Hepatocyte (in vitro differentiated cells): ENCODE results near the gene CRISPLD2. TPM values are rescaled to one million over a fixed set of nuclear protein-coding genes. Genes with fewer than 3 reads are reported as not detected.

ENCODE experiments used
- DNase-seq: peaks from one replicate; pipeline ENCODE4 v3.0.0-alpha.2; 2016; ENCODE audit warnings: low spot score
- H2AFZ ChIP-seq: fragments of 200-600 bp; sonication (generic); 2 replicates; pipeline ENCODE4 v1.6.0; 2016; ENCODE audit warnings: antibody characterized with exemption, mild to moderate bottlenecking
- H3K27ac ChIP-seq: fragments of 200-600 bp; sonication (generic); 2 replicates; pipeline ENCODE4 v1.5.1; 2016; ENCODE audit warnings: mild to moderate bottlenecking
- H3K27me3 ChIP-seq: fragments of 200-600 bp; sonication (generic); 2 replicates; pipeline ENCODE4 v1.6.1; 2016
- H3K36me3 ChIP-seq: fragments of 200-600 bp; sonication (generic); replicated peaks from 2 replicates; pipeline ENCODE4 v1.5.1; 2016; ENCODE audit warnings: low read depth; ENCODE audit not compliant: insufficient read depth
- H3K4me1 ChIP-seq: fragments of 200-600 bp; sonication (generic); 2 replicates; pipeline ENCODE4 v1.5.1; 2016; ENCODE audit warnings: mild to moderate bottlenecking, moderate library complexity; ENCODE audit not compliant: insufficient read depth
- H3K4me2 ChIP-seq: fragments of 200-600 bp; sonication (generic); 2 replicates; pipeline ENCODE4 v1.6.0; 2016
- H3K4me3 ChIP-seq: fragments of 200-600 bp; sonication (generic); 2 replicates; pipeline ENCODE4 v1.5.1; 2016; ENCODE audit warnings: mild to moderate bottlenecking
- H3K79me2 ChIP-seq: fragments of 200-600 bp; sonication (generic); 2 replicates; pipeline ENCODE4 v1.6.0; 2017; ENCODE audit warnings: mild to moderate bottlenecking
- H3K9me2 ChIP-seq: fragments of 200-600 bp; sonication (generic); replicated peaks from 2 replicates; pipeline ENCODE4 v1.6.0; 2017; ENCODE audit warnings: mild to moderate bottlenecking; ENCODE audit not compliant: insufficient read depth
- H3K9me3 ChIP-seq: fragments of 200-600 bp; sonication (generic); 2 replicates; pipeline ENCODE4 v1.5.1; 2016; ENCODE audit warnings: low read depth, mild to moderate bottlenecking
- H4K20me1 ChIP-seq: fragments of 200-600 bp; sonication (generic); 2 replicates; pipeline ENCODE4 v1.6.0; 2016; ENCODE audit warnings: mild to moderate bottlenecking; ENCODE audit not compliant: insufficient read depth, poor library complexity, severe bottlenecking
- EZH2 ChIP-seq: fragments of 200-600 bp; sonication (generic); IDR thresholded peaks from 2 replicates; pipeline ENCODE4 v1.6.1; 2016; ENCODE audit warnings: antibody characterized with exemption, mild to moderate bottlenecking, borderline replicate concordance
- EZH2phosphoT487 ChIP-seq: fragments of 200-600 bp; sonication (generic); IDR thresholded peaks from one replicate; pipeline ENCODE4 v1.6.1; 2018; ENCODE audit warnings: antibody characterized with exemption, mild to moderate bottlenecking, low read depth, moderate library complexity; ENCODE audit not compliant: unreplicated experiment, severe bottlenecking
- WGBS: methylation state at CpG from one replicate; pipeline ENCODE4 v1.1.6; 2016; ENCODE audit warnings: low lambda C conversion rate; ENCODE audit errors: missing lambda C conversion rate; 5-methylcytosine and 5-hydroxymethylcytosine counted together
- polyA plus RNA-seq: library from polyadenylated mRNA; unstranded; fragments of >200 nt; fragmentation: Nextera tagmentation; extraction: Ambion mirVana; gene quantifications from 2 replicates; pipeline ENCODE4 v1.2.1, GENCODE V29; 2016
- total RNA-seq: library from RNA; depleted of rRNA; stranded (reverse); fragments of >200 nt; gene quantifications from 2 replicates; pipeline ENCODE4 v1.2.3, GENCODE V29; 2014
- TF ChIP-seq, protein P1 (sequence below): fragments of 200-600 bp; sonication (generic); IDR thresholded peaks from 2 replicates; pipeline ENCODE4 v1.5.1; 2016; ENCODE audit warnings: antibody characterized with exemption, mild to moderate bottlenecking; ENCODE audit not compliant: poor library complexity

Gene CRISPLD2
- total and polyA plus RNA-seq, 2 experiments from 2014 or later = 281 to 315 TPM

DNA sequence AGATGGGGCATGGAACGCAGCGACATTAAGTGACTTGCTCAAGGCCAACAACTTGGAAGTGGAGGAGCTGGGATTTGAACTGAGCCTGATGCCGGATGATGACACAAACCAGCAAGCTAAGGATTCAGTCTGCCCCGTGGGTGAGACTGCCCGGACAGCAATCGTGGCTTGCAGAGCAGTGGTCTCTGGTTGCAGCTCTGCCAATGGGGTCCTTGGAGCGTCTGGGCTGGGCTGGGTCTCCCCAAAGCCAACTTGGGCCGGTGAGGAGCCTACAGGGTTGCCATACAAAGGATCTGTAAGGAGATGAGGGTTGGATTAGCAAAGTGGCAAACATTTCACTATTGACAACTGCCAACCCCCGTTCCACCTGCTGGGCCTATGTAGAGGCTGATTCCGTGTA is 2.6 kb upstream of the CRISPLD2 start:
- Histone ChIP-seq H3K27me3 (no peaks in the 10 kb centered on the region), H3K9me2 (no peaks in the 10 kb centered on the region), H2AFZ (no peak overlapping the region), H3K36me3 (no peaks in the 10 kb centered on the region), H3K9me3 (no peaks in the 10 kb centered on the region), H3K4me2 (no peak overlapping the region), H3K4me1 (peaks cover 5% of the 10 kb centered on the region), H3K27ac (no peak overlapping the region), H3K79me2 (peaks cover 22% of the 10 kb centered on the region), H3K4me3 (no peak overlapping the region), H4K20me1 (peaks cover 8% of the 10 kb centered on the region)
- no peak for TF ChIP-seq EZH2phosphoT487
- TF ChIP-seq EZH2 = no peak
- TF ChIP-seq, protein P1, sequence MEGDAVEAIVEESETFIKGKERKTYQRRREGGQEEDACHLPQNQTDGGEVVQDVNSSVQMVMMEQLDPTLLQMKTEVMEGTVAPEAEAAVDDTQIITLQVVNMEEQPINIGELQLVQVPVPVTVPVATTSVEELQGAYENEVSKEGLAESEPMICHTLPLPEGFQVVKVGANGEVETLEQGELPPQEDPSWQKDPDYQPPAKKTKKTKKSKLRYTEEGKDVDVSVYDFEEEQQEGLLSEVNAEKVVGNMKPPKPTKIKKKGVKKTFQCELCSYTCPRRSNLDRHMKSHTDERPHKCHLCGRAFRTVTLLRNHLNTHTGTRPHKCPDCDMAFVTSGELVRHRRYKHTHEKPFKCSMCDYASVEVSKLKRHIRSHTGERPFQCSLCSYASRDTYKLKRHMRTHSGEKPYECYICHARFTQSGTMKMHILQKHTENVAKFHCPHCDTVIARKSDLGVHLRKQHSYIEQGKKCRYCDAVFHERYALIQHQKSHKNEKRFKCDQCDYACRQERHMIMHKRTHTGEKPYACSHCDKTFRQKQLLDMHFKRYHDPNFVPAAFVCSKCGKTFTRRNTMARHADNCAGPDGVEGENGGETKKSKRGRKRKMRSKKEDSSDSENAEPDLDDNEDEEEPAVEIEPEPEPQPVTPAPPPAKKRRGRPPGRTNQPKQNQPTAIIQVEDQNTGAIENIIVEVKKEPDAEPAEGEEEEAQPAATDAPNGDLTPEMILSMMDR = no peak
- WGBS = 91% methylated on average over 10 of the region's 10 CpGs
- DNase-seq = no peak

DNA sequence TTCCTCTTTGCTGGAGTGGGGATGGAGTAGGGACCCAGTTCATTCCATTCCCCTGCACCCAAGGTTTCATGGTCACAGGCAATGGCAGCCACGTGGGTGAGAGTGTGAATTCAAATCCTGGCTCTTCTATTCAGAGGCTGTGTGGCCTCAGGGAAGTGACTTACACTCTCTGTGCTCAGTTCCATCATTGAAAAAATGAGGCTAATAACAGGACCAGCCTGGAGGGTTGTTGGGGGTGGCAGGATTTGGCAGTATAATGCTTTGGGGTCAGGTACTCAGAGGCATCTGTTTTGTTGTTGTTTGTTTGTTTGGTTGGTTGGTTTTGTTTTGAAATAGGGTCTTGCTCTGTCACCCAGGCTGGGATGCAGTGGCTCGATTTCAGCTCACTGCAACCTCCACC is 2.2 kb upstream of the CRISPLD2 start:
- no peaks in the 10 kb centered on the region for H3K36me3 ChIP-seq
- H3K4me2 ChIP-seq = no peak overlapping the region
- peaks cover 6% of the 10 kb centered on the region for H3K4me1 ChIP-seq
- peaks cover 25% of the 10 kb centered on the region for H3K79me2 ChIP-seq
- H3K9me2 ChIP-seq = no peaks in the 10 kb centered on the region
- no peak overlapping the region for H3K4me3 ChIP-seq
- DNase-seq = no peak
- H2AFZ ChIP-seq = no peak overlapping the region
- no peak for TF ChIP-seq EZH2
- TF ChIP-seq, protein P1 = no peak
- TF ChIP-seq EZH2phosphoT487 = no peak
- WGBS = 77% methylated on average over 2 of the region's 2 CpGs
- H3K27me3 ChIP-seq = no peaks in the 10 kb centered on the region
- H3K9me3 ChIP-seq = no peaks in the 10 kb centered on the region
- no peak overlapping the region for H3K27ac ChIP-seq
- peaks cover 8% of the 10 kb centered on the region for H4K20me1 ChIP-seq

DNA sequence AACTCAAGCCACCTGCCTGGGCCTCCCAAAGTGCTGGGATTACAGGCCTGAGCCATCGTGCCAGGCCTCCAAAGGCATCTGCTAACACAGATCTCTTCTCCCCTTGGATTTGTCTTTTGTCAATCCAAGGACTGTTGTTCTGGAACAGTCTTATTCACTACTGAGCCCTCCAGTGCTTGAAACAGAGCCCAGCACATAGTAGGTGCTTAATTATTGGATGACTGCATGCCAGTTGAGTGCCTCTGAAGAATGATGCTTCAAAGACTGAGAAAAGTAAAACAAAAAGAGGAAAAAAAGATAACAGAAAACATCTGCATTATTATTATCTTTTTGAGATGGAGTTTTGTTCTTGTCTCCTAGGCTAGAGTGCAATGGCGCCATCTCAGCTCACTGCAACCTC is 1.7 kb upstream of the CRISPLD2 start:
- Histone ChIP-seq H3K36me3 (no peaks in the 10 kb centered on the region), H3K79me2 (peaks cover 30% of the 10 kb centered on the region), H3K4me1 (peaks cover 6% of the 10 kb centered on the region), H3K9me2 (no peaks in the 10 kb centered on the region), H3K4me2 (no peak overlapping the region), H3K27ac (no peak overlapping the region), H4K20me1 (peaks cover 8% of the 10 kb centered on the region), H3K4me3 (no peak overlapping the region), H3K9me3 (no peaks in the 10 kb centered on the region), H3K27me3 (no peaks in the 10 kb centered on the region), H2AFZ (no peak overlapping the region)
- TF ChIP-seq EZH2 (no peak), EZH2phosphoT487 (no peak)
- 83% methylated on average over 2 of the region's 2 CpGs for WGBS
- DNase-seq = no peak

DNA sequence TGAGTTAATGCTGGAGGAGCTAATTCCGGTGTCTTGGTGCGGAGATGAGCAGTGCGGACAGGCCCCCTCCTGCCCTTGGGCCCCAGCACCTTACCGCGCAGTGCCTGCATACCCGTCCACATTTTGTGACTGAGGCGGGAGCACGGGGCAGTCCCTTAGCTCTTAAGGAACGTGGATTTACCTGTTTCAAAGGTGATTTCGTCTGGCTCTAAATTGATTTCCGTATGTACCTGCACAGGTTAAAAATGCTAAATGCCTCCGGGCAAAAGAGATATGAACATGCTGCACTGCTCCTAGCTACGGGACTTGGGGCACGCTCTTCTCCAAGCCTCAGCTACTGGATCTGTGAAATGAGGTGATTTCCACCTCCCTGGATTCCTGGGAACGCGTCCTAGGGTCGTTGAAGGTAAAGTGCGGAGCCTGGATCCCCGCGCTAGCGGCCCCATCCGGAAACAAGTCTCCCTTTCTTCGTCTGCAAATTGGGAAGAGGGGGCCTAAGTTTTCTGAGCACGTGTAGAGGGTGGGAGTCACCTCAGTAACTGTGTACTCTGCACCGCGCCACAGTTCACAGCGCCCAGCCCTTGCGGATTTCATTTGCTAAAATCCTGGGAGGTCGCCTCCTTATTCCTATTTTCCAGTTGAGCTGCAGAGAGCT is 669 bp upstream of the CRISPLD2 start:
- no peak overlapping the region for H3K27ac ChIP-seq
- H3K79me2 ChIP-seq = peaks cover 40% of the 10 kb centered on the region
- no peak for DNase-seq
- no peaks in the 10 kb centered on the region for H3K9me3 ChIP-seq
- 54% methylated on average over 29 of the region's 29 CpGs for WGBS
- no peaks in the 10 kb centered on the region for H3K27me3 ChIP-seq
- H3K9me2 ChIP-seq = no peaks in the 10 kb centered on the region
- peak overlapping the region; percentile 90 for H3K4me2 ChIP-seq
- H4K20me1 ChIP-seq = peaks cover 10% of the 10 kb centered on the region
- TF ChIP-seq, protein P1 = no peak
- TF ChIP-seq EZH2 (no peak), EZH2phosphoT487 (no peak)
- H3K4me3 ChIP-seq = no peak overlapping the region
- no peak overlapping the region for H2AFZ ChIP-seq
- H3K4me1 ChIP-seq = peaks cover 6% of the 10 kb centered on the region
- no peaks in the 10 kb centered on the region for H3K36me3 ChIP-seq
